HFFc6 (cell line): ENCODE data around the gene EBNA1BP2. TPM values are rescaled to one million over a fixed set of nuclear protein-coding genes. Genes with fewer than 3 reads are reported as not detected.
"Not testable (repeated sequence)": the region's sequence is repeated elsewhere in the genome, so short reads cannot be mapped to it uniquely, and the experiment has no call there.

ENCODE experiments used
- DNase-seq: peaks from one replicate; pipeline ENCODE4 v3.0.0-alpha.2; 2018
- H3K27ac Mint-ChIP-seq: 2 replicates; pipeline ENCODE4 v1.8.0; 2020; ENCODE audit warnings: mild to moderate bottlenecking, mixed read lengths
- H3K27me3 Mint-ChIP-seq: 2 replicates; pipeline ENCODE4 v1.8.0; 2021; ENCODE audit warnings: mild to moderate bottlenecking, moderate library complexity, mixed read lengths; ENCODE audit not compliant: insufficient read depth
- H3K36me3 Mint-ChIP-seq: 2 replicates; pipeline ENCODE4 v1.8.0; 2021; ENCODE audit warnings: low read depth, mixed read lengths
- H3K4me1 Mint-ChIP-seq: 2 replicates; pipeline ENCODE4 v1.8.0; 2020; ENCODE audit warnings: low read depth, mixed read lengths
- H3K4me3 Mint-ChIP-seq: 2 replicates; pipeline ENCODE4 v1.8.0; 2020; ENCODE audit warnings: mild to moderate bottlenecking, moderate library complexity, mixed read lengths
- H3K9me3 Mint-ChIP-seq: 2 replicates; pipeline ENCODE4 v1.8.0; 2020; ENCODE audit warnings: mild to moderate bottlenecking, mixed read lengths
- total RNA-seq, 6 experiments: library from RNA; stranded (reverse); fragmentation: NEBNext Ultra II Directional; extraction: Animal tissue kit (Norgen Biotek cat#: 25700); gene quantifications; 2 replicates in 1 of 6; 3 replicates in 5 of 6; pipeline ENCODE4 v1.2.3, GENCODE V29; 2021
- TF ChIP-seq, protein P1 (sequence below): fragments of 200-600 bp; sonication (generic); IDR thresholded peaks from 2 replicates; pipeline ENCODE4 v1.5.0; 2021; ENCODE audit warnings: antibody characterized with exemption, mild to moderate bottlenecking

The EBNA1BP2 gene
- total RNA-seq, 6 experiments from 2014 or later = 107 to 146 (median 134) TPM

DNA sequence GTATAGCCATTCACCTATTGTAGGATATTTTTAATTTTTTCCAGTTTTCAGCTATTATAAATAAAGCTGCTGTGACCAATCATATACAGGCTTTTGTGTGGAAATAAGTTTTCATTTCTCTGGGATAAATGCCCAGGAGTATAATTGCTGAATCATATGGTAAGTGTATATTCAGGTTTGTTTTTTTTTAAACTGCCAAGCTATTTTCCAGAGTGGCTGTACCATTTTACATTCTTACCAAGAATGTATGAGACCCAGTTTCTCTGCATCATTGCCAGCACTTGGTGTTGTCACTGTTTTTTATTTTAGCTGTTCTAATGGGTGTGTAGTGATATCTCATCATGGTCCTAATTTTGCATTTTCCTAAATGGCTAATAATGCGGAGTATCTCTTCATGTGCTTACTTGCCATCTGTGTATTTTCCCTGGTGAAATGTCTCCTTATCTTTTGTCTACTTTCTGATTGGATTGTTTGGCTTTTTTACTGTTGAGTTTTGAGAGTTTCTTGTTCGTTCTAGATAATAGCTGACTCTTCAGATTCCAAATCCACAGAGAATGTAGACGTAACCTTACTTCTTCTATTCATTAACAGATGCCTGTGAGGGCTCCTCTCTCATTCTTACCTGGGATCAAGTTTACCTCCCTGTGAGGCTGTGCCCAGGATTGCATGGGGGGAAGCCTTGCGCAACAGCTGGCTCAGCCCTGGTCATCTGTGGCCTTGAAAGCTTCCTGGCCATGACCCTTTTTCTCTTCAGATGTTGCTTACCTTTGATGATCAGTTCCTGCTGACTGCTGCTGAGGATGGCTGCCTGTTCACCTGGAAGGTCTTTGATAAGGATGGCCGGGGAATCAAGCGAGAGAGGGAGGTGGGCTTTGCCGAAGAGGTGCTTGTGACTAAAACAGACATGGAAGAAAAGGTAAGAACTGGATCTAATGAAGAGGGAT is 42.7 kb upstream of the EBNA1BP2 start:
- no peaks in the 10 kb centered on the region for H3K9me3 Mint-ChIP-seq
- peak overlapping the region; percentile 34; the same call in 1 of the 2 replicates for H3K27ac Mint-ChIP-seq
- no peak for DNase-seq
- H3K4me1 Mint-ChIP-seq = peaks cover 29% of the 10 kb centered on the region
- H3K27me3 Mint-ChIP-seq = no peaks in the 10 kb centered on the region
- TF ChIP-seq, protein P1, sequence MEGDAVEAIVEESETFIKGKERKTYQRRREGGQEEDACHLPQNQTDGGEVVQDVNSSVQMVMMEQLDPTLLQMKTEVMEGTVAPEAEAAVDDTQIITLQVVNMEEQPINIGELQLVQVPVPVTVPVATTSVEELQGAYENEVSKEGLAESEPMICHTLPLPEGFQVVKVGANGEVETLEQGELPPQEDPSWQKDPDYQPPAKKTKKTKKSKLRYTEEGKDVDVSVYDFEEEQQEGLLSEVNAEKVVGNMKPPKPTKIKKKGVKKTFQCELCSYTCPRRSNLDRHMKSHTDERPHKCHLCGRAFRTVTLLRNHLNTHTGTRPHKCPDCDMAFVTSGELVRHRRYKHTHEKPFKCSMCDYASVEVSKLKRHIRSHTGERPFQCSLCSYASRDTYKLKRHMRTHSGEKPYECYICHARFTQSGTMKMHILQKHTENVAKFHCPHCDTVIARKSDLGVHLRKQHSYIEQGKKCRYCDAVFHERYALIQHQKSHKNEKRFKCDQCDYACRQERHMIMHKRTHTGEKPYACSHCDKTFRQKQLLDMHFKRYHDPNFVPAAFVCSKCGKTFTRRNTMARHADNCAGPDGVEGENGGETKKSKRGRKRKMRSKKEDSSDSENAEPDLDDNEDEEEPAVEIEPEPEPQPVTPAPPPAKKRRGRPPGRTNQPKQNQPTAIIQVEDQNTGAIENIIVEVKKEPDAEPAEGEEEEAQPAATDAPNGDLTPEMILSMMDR = no peak
- H3K4me3 Mint-ChIP-seq = no peak overlapping the region
- H3K36me3 Mint-ChIP-seq = peaks cover 4% of the 10 kb centered on the region; the same call in 1 of the 2 replicates

DNA sequence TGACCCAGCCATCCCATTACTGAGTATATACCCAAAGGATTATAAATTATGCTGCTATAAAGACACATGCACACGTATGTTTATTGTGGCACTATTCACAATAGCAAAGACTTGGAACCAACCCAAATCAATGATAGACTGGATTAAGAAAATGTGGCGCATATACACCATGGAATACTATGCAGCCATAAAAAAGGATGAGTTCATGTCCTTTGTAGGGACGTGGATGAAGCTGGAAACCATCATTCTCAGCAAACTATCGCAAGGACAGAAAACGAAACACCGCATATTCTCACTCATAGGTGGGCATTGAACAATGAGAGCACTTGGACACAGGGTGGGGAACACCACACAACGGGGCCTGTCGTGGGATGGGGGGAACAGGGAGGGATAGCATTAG is 36.2 kb upstream of the EBNA1BP2 start:
- H3K27ac Mint-ChIP-seq = peak overlapping the region; percentile 97

DNA sequence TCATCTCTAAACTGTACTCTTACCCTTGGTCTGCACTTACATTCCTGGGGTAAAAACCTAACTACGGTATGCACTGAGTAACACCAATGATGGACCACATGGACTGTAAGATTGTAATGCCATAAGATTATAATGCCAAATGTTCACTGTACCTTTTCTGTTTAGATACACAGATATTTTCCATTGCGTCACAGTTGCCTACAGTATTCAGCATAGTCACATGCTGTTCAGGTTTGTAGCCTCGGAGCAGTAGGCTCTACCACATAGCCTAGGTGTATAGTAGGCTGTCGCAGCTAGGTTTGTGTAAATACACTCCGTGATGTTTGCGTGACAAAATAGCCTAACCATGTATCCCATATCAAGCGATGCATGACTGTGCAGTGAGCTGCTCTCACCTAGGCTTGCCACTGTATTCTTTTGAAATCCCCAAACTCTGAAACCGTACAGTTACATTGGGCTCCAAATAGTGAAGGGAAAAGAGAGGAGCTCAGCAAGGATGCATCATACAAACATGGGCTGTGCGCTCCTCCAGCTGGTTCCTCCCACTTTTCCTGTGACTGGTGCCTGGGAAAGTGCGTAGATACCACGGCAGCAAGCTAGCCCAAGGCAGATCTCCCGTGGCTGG is 35.3 kb upstream of the EBNA1BP2 start:
- Mint-ChIP-seq H3K27ac (peak overlapping the region; percentile 97), H3K4me3 (peak overlapping the region; percentile 76), H3K36me3 (peaks cover 19% of the 10 kb centered on the region), H3K4me1 (peaks cover 57% of the 10 kb centered on the region), H3K27me3 (no peaks in the 10 kb centered on the region), H3K9me3 (no peaks in the 10 kb centered on the region; the same call in 1 of the 2 replicates)
- peak; percentile 77 for DNase-seq
- TF ChIP-seq, protein P1 = no peak

More for the DNA sequence above, 36.2 kb upstream of the EBNA1BP2 start:
- Mint-ChIP-seq H3K4me3 (peak overlapping the region; percentile 76; the same call in 1 of the 2 replicates), H3K36me3 (peaks cover 19% of the 10 kb centered on the region), H3K4me1 (peaks cover 57% of the 10 kb centered on the region)
- H3K27me3 Mint-ChIP-seq, DNase-seq, H3K9me3 Mint-ChIP-seq: not testable (repeated sequence)

DNA sequence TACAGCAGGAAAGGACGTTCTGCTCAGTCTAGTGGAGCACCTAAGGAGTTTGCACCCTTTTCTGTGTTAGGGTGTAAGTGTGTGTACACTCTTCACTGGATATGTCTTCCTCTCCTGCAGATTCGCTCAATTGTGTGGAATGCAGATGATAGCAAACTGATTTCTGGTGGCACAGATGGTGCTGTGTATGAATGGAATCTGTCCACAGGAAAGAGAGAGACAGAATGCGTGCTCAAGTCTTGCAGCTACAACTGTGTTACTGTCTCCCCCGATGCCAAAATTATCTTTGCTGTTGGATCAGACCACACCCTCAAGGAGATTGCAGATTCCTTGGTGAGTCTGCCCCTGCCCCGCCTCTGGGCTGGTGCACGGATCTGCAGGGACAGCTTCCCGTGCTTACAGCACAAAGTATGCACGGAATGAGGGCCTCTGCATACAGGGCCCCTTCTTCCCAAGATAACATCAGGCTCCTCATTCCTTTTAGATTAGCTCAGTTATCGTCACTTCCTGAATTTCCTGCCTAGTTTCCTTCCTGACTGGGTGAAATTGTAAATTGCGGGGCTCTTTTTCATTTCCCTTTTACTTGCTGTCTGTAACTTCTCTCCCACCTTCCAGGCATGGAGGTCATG is 34.6 kb upstream of the EBNA1BP2 start:
- H3K36me3 Mint-ChIP-seq = peaks cover 19% of the 10 kb centered on the region
- peaks cover 57% of the 10 kb centered on the region for H3K4me1 Mint-ChIP-seq
- TF ChIP-seq, protein P1 = no peak
- no peaks in the 10 kb centered on the region; the same call in 1 of the 2 replicates for H3K9me3 Mint-ChIP-seq
- peak; percentile 99 for DNase-seq
- peak overlapping the region; percentile 97 for H3K27ac Mint-ChIP-seq
- H3K4me3 Mint-ChIP-seq = peak overlapping the region; percentile 76
- H3K27me3 Mint-ChIP-seq = no peaks in the 10 kb centered on the region

DNA sequence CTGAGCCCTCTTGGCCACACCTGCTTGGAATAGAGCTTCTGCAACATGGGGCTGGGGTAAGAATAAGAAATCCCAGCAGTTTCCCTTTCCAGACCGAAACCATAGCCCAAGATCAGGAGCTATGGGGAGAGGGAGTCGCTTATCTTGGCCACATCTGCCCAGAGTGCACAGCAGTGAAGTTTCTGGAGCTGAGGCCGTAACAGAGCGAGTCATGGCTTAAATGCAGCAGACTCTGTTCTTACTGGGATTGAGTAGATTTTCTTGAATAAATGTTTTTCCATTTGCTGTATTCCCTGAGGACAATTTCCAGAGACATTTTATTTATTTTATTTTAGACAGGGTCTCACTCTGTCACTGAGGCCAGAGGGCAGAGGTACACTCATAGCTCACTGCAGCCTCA is 33.6 kb upstream of the EBNA1BP2 start:
- H3K9me3 Mint-ChIP-seq = no peaks in the 10 kb centered on the region; the same call in 1 of the 2 replicates
- H3K27ac Mint-ChIP-seq = peak overlapping the region; percentile 97
- peak; percentile 30 for DNase-seq
- H3K27me3 Mint-ChIP-seq = no peaks in the 10 kb centered on the region
- peaks cover 57% of the 10 kb centered on the region for H3K4me1 Mint-ChIP-seq
- TF ChIP-seq, protein P1 = no peak
- H3K36me3 Mint-ChIP-seq = peaks cover 19% of the 10 kb centered on the region
- peak overlapping the region; percentile 76 for H3K4me3 Mint-ChIP-seq
